ENCODE results near the gene TTLL5. TPM values are rescaled to one million over a fixed set of nuclear protein-coding genes. Genes with fewer than 3 reads are reported as not detected.

TTLL5 gene
- polyA plus RNA-seq, 3 donors = 4.2 to 7.2 (median 4.7) TPM

DNA sequence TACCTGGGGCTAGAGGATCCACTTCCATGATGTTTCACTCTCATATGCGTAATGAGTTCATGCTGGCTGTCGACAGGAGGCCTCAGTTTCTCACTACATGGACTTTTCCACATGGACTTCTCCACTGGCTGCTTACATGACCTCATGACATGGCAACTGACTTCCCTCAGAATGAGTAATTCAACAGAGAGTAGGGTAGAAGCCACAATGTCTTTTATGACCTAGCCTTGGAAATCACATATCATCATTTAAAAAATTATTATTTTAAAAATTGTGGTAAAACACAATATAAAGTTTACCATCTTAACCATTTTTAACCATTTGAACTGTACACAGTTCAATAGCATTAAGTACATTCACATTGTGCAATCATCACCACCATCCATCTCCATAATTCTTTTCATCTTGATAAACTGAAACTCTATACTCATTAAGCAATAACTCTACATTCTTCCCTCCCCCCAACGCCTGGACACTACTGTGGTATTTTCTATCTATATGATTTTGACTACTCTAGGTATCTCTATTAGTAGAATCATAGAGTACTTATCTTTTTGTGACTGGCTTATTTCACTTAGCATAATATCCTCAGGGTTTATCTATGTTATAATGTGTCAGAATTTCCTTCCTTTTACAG lies 176.2 kb downstream of the TTLL5 start:
- Mint-ChIP-seq H3K36me3 (peaks cover 21 to 29% of the 10 kb centered on the region in 2 donors), H3K4me1 (peaks cover 1% of the 10 kb centered on the region), H3K4me3 (no peak overlapping the region), H3K27ac (no peak overlapping the region), H3K27me3 (ENCODE audit: low read depth in 3 of 3) (peaks cover 0 to 1% (median 0%) of the 10 kb centered on the region in 3 donors), H3K9me3 (peaks cover 0 to 6% (median 0%) of the 10 kb centered on the region in 7 donors)
- Histone ChIP-seq H3K79me2 (ENCODE audit: insufficient read depth, low read length) (no peaks in the 10 kb centered on the region), H3K36me3 (replicated peaks in 1 of 2; ENCODE audit: control insufficient read depth in 1 of 2, insufficient read depth in 2 of 2, low read length in 2 of 2) (peaks cover 0 to 15% of the 10 kb centered on the region in 2 donors), H3K4me1 (ENCODE audit: control insufficient read depth in 1 of 2, insufficient read depth in 2 of 2, low read length in 2 of 2) (no peaks in the 10 kb centered on the region), H2AFZ (ENCODE audit: insufficient read depth, low read depth, low read length, poor library complexity, severe bottlenecking) (no peak overlapping the region), H3K4me2 (replicated peaks; ENCODE audit: extremely low read depth, low read length, poor library complexity, severe bottlenecking) (no peak overlapping the region), H4K20me1 (ENCODE audit: insufficient read depth, low read length) (no peaks in the 10 kb centered on the region), H3K27me3 (ENCODE audit: control insufficient read depth in 2 of 2, insufficient read depth in 2 of 2, low read length in 2 of 2) (no peaks in the 10 kb centered on the region), H3K4me3 (replicated peaks in 1 of 3; ENCODE audit: low read depth in 2 of 3, low read length in 3 of 3) (no peak overlapping the region), H3K27ac (ENCODE audit: low read depth in 1 of 2, low read length in 2 of 2) (no peak overlapping the region), H3K9me3 (replicated peaks in 1 of 2; ENCODE audit: control insufficient read depth in 1 of 2, insufficient read depth in 1 of 2, low read length in 2 of 2) (no peaks in the 10 kb centered on the region), H3K9ac (ENCODE audit: insufficient read depth, low read length, poor library complexity, severe bottlenecking) (no peak overlapping the region)
- TF ChIP-seq, protein P1, sequence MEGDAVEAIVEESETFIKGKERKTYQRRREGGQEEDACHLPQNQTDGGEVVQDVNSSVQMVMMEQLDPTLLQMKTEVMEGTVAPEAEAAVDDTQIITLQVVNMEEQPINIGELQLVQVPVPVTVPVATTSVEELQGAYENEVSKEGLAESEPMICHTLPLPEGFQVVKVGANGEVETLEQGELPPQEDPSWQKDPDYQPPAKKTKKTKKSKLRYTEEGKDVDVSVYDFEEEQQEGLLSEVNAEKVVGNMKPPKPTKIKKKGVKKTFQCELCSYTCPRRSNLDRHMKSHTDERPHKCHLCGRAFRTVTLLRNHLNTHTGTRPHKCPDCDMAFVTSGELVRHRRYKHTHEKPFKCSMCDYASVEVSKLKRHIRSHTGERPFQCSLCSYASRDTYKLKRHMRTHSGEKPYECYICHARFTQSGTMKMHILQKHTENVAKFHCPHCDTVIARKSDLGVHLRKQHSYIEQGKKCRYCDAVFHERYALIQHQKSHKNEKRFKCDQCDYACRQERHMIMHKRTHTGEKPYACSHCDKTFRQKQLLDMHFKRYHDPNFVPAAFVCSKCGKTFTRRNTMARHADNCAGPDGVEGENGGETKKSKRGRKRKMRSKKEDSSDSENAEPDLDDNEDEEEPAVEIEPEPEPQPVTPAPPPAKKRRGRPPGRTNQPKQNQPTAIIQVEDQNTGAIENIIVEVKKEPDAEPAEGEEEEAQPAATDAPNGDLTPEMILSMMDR (IDR thresholded peaks at IDR 0.05) = no peak
- no CpG with 5 or more reads among the region's 3 CpGs for WGBS (ENCODE audit: insufficient coverage)
- no peak for DNase-seq
- intact Hi-C loops (cut with micrococcal nuclease) = no loop called here

DNA sequence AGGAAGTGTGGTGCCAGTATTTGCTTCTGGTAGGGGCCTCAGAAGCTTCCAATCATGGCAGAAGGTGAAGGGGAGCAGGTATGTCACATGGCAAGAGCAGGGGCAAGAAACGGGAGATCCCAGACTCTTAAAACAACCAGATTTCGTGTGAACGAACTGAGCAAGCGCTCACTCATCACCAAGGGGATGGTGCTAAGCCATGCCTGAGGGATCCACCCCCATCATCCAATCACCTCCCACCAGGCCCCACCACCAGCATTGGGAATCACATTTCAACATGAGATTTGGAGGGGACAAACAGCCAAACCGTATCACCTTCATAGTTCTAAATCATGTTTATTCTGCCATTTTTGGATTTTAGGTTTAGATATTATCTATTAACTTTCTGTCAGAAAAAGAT lies 179.9 kb downstream of the TTLL5 start:
- H3K4me1 ChIP-seq (ENCODE audit: control insufficient read depth in 1 of 2, insufficient read depth in 2 of 2, low read length in 2 of 2) = no peaks in the 10 kb centered on the region
- Mint-ChIP-seq H3K9me3 (peaks cover 0 to 6% (median 0%) of the 10 kb centered on the region in 7 donors), H3K27ac (peak overlapping the region in 1 of 7 donors; percentile 53), H3K4me3 (no peak overlapping the region), H3K27me3 (ENCODE audit: low read depth in 3 of 3) (no peaks in the 10 kb centered on the region), H3K4me1 (no peaks in the 10 kb centered on the region), H3K36me3 (peaks cover 20 to 21% of the 10 kb centered on the region in 2 donors)
- H3K79me2 ChIP-seq (ENCODE audit: insufficient read depth, low read length) = no peaks in the 10 kb centered on the region
- DNase-seq = no peak
- H3K36me3 ChIP-seq (replicated peaks in 1 of 2; ENCODE audit: control insufficient read depth in 1 of 2, insufficient read depth in 2 of 2, low read length in 2 of 2) = peaks cover 0 to 4% of the 10 kb centered on the region in 2 donors
- H3K27me3 ChIP-seq (ENCODE audit: control insufficient read depth in 2 of 2, insufficient read depth in 2 of 2, low read length in 2 of 2) = no peaks in the 10 kb centered on the region
- no peak overlapping the region for H3K4me3 ChIP-seq (replicated peaks in 1 of 3; ENCODE audit: low read depth in 2 of 3, low read length in 3 of 3)
- intact Hi-C loops (cut with micrococcal nuclease) = no loop called here
- WGBS (ENCODE audit: insufficient coverage) = 100% methylated on average over 4 of the region's 5 CpGs
- H3K4me2 ChIP-seq (replicated peaks; ENCODE audit: extremely low read depth, low read length, poor library complexity, severe bottlenecking) = no peak overlapping the region
- no peak overlapping the region for H3K9ac ChIP-seq (ENCODE audit: insufficient read depth, low read length, poor library complexity, severe bottlenecking)
- TF ChIP-seq, protein P1 (IDR thresholded peaks at IDR 0.05) = no peak
- H3K27ac ChIP-seq (ENCODE audit: low read depth in 1 of 2, low read length in 2 of 2) = no peak overlapping the region
- H4K20me1 ChIP-seq (ENCODE audit: insufficient read depth, low read length) = no peaks in the 10 kb centered on the region
- no peak overlapping the region for H2AFZ ChIP-seq (ENCODE audit: insufficient read depth, low read depth, low read length, poor library complexity, severe bottlenecking)
- H3K9me3 ChIP-seq (replicated peaks in 1 of 2; ENCODE audit: control insufficient read depth in 1 of 2, insufficient read depth in 1 of 2, low read length in 2 of 2) = no peaks in the 10 kb centered on the region

Measured in CD14-positive monocyte (primary cell).